GF-D8 (cell line): ENCODE results near the gene HAPLN1.
"Not testable (repeated sequence)": the region's sequence is repeated elsewhere in the genome, so short reads cannot be mapped to it uniquely, and the experiment has no call there.

Experiments
- DNase-seq: peaks from one replicate; lab custom pipeline; 2025; lab: John Stamatoyannopoulos, UW

The HAPLN1 gene

GRCh38 chr5:83720836-83721537 lies at the start of gene HAPLN1:
Gene HAPLN1, minus strand, starts transcription at chr5:83720855. Its CDS starts 47,332 bp downstream, at chr5:83673523.
- no peak for DNase-seq

- no peak for DNase-seq
These were observed 46.8 kb upstream of the HAPLN1 start for GRCh38 chr5:83767409-83767992.

- DNase-seq, result no peak
These were observed 43.4 kb upstream of the HAPLN1 start for GRCh38 chr5:83764101-83764500.

- no peak for DNase-seq
These were observed 39.9 kb upstream of the HAPLN1 start for GRCh38 chr5:83760579-83760978.

GRCh38 chr5:83752700-83753099 lies 32.0 kb upstream of the HAPLN1 start:
- DNase-seq, result no peak

DNA sequence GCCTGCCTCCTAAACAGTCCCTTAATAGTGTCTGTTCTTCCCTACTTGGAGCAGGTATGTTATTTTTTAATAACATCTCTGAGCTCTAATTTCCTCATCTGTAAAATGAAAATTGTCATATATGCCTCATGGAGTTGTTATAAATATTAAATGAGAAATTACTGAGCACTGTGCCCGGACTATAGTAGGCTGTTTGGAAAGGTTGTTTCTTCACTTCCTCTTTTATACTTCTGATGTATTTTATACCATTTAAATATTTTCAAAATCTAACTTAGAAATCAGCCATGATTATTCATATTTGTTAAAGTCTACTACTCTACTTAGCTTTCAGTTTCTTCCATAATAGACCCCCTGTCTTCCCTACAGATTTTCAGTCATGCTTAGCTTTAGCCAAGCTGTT lies 30.5 kb upstream of the HAPLN1 start:
- no peak for DNase-seq

- DNase-seq, result no peak
These were observed 30.1 kb upstream of the HAPLN1 start for GRCh38 chr5:83750749-83751148.

GRCh38 chr5:83745816-83746215 lies 25.2 kb upstream of the HAPLN1 start:
- DNase-seq, result no peak

GRCh38 chr5:83744821-83745220 lies 24.2 kb upstream of the HAPLN1 start:
- no peak for DNase-seq

DNA sequence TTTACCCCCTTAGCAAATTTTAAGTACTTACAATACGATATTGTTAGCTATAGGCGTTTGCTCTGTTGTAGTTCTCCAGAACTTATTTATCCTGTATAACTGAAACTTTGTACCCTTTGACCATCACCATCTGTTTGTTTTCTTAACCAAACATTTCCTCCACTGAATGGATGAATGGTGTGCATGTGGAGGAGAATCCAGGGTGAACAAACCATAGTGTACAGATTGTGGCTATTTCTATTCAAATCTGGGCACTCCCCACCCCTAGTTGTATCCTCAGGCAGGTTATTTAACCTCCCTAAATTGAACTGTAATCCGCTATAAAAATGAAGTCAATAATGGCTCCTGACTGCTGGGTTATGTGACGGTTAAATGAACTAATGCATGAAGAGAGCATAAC lies 21.4 kb upstream of the HAPLN1 start:
- DNase-seq, result no peak

DNA sequence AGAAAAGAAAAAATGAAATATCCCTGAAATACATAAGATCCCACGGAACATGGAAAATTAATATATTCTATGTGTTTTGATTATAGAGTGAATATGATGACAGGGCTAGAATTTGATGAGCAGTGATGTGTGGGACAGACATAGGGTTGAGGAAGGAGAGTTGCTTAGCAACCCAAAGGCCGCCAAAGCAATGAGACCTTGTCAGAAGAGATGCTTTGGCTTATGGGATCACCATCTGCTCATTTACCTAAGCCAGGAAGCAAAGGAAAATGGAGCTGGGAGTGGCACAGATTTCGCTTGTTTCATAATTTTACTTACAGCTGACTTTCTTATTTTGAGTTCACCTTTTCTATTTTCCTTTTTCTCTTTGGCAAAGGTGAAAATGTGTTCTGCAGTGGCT lies 20.9 kb upstream of the HAPLN1 start:
- no peak for DNase-seq

- no peak for DNase-seq
These were observed 20.1 kb upstream of the HAPLN1 start for GRCh38 chr5:83740741-83741140.

DNA sequence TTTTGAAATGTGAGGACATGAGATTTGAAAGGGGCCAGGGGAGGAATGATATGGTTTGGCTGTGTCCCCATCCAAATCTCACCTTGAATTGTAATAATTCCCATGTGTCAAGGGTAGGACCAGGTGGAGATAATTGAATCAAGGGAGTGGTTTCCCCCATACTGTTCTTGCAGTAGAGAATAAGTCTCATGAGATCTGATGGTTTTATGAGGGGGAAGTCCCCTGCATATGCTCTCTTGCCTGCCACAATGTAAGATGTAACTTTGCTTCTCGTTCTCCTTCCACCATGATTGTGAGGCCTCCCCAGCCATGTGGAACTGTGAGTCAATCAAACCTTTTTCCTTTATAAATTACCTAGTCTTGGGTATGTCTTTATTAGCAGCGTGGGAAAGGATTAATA lies 15.5 kb upstream of the HAPLN1 start:
- not testable (repeated sequence) for DNase-seq

GRCh38 chr5:83735058-83735457 lies 14.4 kb upstream of the HAPLN1 start:
- DNase-seq, result not testable (repeated sequence)

- no peak for DNase-seq
These were observed 11.0 kb upstream of the HAPLN1 start for GRCh38 chr5:83731638-83732037.

DNA sequence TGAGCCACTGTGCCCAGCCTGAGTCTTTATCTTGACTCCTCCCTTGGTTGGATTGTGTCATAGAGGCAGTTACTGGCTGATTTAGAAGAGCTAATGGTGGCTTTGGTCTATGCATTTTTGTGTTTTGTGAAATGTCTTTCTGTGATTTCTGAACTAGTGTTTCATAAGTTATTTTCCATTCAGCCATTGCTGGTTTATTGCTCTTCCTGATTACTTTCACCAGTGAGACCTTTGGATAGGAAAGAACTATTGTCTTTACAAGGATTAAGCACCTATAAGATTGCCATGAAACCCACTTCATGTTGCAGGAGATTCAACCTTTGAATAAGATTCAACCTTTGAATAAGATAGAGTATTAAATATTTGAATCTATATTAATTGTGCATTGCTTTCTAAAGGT lies 8.7 kb upstream of the HAPLN1 start:
- no peak for DNase-seq

GRCh38 chr5:83726912-83727311 lies 6.3 kb upstream of the HAPLN1 start:
- no peak for DNase-seq

DNA sequence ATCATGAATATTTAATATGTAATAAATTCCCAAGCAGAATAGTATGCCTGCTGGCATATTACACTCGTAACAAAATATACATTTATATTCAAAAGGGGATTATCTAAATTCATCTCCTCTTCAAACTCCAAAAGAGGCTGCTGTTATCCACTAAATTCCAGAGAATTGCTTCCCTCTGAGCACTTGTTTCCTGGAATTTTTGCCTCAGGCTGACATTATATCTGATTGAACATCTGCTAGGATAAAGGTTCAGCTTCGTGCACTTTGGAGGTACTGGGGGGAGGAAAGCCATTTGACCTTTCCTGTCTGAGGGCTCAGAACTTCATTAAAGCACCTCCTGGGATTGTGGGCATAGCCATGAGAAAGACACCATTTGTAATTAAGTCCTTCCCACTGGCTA lies 4.3 kb upstream of the HAPLN1 start:
- no peak for DNase-seq

- no peak for DNase-seq
These were observed 3.3 kb upstream of the HAPLN1 start for GRCh38 chr5:83724001-83724400.

GRCh38 chr5:83723031-83723430 lies 2.4 kb upstream of the HAPLN1 start:
- no peak for DNase-seq

- no peak for DNase-seq
These were observed 1.6 kb upstream of the HAPLN1 start for GRCh38 chr5:83721953-83722901.

GRCh38 chr5:83718936-83719495 lies 1.6 kb downstream of the HAPLN1 start:
- DNase-seq, result no peak
